ENCODE data around the gene CLVS2. TPM values are rescaled to one million over a fixed set of nuclear protein-coding genes. Genes with fewer than 3 reads are reported as not detected.

The CLVS2 gene
- total and polyA plus RNA-seq, 2 experiments from 2014 or later: 0.08 to 0.66 TPM

DNA sequence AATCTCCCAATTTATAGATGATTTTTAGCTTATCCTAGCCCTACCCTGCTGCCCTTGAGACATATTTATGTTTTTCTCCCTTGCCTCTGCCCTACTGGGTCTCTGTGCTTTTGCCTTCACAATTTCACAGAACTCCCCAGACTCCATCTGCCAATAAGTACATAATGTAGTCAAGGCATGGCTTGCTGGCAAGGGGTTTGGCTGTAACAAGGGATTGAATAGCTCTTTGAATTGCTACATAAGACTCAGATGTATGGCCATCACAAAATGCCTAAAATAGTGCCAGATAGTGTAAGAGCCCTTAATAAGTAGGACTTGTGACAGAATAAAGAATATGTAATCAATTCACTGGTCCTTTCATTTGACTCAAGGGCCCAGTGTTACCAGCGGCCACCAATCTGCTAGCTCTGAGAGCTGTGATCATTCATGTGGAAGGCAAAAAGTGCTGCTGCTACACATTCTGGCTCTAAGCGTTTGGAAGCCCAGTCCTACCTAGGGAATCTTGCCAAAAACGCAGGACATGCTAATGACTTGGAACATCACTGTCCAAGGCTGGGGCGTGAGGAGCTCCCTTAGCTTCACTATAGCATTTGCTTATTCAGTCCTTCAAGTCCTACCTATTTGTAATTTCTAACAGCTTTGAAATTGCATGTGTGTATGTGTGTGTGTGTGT is 20.5 kb downstream of the CLVS2 start:
- no peaks in the 10 kb centered on the region for H3K4me1 ChIP-seq (ENCODE audit: insufficient read depth)
- H3K9me3 Mint-ChIP-seq: no peaks in the 10 kb centered on the region
- H2AFZ ChIP-seq: no peak overlapping the region; the same call in 1 of the 2 replicates
- H3K27ac ChIP-seq (ENCODE audit: low read depth): no peak overlapping the region
- DNase-seq (ENCODE audit: low spot score) (no peak), ATAC-seq (no peak)
- H4K20me1 ChIP-seq (replicated peaks; ENCODE audit: insufficient read depth): no peaks in the 10 kb centered on the region; the same call in 1 of the 2 replicates
- no peaks in the 10 kb centered on the region for H3K9me2 ChIP-seq (ENCODE audit: insufficient read depth)
- no peaks in the 10 kb centered on the region for H3K36me3 Mint-ChIP-seq (ENCODE audit: low read depth)
- H3K79me2 ChIP-seq (replicated peaks; ENCODE audit: insufficient read depth): no peaks in the 10 kb centered on the region
- H3K27me3 ChIP-seq (ENCODE audit: insufficient read depth): no peaks in the 10 kb centered on the region
- H3K4me1 Mint-ChIP-seq: no peaks in the 10 kb centered on the region
- no peak overlapping the region for H3K27ac Mint-ChIP-seq
- H3K4me3 Mint-ChIP-seq: no peak overlapping the region
- H3K4me3 ChIP-seq: no peak overlapping the region
- H3K36me3 ChIP-seq (ENCODE audit: insufficient read depth): no peaks in the 10 kb centered on the region
- H3K27me3 Mint-ChIP-seq (ENCODE audit: insufficient read depth, low read depth, poor library complexity): no peaks in the 10 kb centered on the region
- H3F3A ChIP-seq (replicated peaks; ENCODE audit: low read depth): no peaks in the 10 kb centered on the region
- TF ChIP-seq, protein P1, sequence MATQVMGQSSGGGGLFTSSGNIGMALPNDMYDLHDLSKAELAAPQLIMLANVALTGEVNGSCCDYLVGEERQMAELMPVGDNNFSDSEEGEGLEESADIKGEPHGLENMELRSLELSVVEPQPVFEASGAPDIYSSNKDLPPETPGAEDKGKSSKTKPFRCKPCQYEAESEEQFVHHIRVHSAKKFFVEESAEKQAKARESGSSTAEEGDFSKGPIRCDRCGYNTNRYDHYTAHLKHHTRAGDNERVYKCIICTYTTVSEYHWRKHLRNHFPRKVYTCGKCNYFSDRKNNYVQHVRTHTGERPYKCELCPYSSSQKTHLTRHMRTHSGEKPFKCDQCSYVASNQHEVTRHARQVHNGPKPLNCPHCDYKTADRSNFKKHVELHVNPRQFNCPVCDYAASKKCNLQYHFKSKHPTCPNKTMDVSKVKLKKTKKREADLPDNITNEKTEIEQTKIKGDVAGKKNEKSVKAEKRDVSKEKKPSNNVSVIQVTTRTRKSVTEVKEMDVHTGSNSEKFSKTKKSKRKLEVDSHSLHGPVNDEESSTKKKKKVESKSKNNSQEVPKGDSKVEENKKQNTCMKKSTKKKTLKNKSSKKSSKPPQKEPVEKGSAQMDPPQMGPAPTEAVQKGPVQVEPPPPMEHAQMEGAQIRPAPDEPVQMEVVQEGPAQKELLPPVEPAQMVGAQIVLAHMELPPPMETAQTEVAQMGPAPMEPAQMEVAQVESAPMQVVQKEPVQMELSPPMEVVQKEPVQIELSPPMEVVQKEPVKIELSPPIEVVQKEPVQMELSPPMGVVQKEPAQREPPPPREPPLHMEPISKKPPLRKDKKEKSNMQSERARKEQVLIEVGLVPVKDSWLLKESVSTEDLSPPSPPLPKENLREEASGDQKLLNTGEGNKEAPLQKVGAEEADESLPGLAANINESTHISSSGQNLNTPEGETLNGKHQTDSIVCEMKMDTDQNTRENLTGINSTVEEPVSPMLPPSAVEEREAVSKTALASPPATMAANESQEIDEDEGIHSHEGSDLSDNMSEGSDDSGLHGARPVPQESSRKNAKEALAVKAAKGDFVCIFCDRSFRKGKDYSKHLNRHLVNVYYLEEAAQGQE (IDR thresholded peaks at IDR 0.05; ENCODE audit: unreplicated experiment): no peak
- no peak for TF ChIP-seq STAT1 (IDR thresholded peaks at IDR 0.05; ENCODE audit: unreplicated experiment)
- TF ChIP-seq, protein P2, sequence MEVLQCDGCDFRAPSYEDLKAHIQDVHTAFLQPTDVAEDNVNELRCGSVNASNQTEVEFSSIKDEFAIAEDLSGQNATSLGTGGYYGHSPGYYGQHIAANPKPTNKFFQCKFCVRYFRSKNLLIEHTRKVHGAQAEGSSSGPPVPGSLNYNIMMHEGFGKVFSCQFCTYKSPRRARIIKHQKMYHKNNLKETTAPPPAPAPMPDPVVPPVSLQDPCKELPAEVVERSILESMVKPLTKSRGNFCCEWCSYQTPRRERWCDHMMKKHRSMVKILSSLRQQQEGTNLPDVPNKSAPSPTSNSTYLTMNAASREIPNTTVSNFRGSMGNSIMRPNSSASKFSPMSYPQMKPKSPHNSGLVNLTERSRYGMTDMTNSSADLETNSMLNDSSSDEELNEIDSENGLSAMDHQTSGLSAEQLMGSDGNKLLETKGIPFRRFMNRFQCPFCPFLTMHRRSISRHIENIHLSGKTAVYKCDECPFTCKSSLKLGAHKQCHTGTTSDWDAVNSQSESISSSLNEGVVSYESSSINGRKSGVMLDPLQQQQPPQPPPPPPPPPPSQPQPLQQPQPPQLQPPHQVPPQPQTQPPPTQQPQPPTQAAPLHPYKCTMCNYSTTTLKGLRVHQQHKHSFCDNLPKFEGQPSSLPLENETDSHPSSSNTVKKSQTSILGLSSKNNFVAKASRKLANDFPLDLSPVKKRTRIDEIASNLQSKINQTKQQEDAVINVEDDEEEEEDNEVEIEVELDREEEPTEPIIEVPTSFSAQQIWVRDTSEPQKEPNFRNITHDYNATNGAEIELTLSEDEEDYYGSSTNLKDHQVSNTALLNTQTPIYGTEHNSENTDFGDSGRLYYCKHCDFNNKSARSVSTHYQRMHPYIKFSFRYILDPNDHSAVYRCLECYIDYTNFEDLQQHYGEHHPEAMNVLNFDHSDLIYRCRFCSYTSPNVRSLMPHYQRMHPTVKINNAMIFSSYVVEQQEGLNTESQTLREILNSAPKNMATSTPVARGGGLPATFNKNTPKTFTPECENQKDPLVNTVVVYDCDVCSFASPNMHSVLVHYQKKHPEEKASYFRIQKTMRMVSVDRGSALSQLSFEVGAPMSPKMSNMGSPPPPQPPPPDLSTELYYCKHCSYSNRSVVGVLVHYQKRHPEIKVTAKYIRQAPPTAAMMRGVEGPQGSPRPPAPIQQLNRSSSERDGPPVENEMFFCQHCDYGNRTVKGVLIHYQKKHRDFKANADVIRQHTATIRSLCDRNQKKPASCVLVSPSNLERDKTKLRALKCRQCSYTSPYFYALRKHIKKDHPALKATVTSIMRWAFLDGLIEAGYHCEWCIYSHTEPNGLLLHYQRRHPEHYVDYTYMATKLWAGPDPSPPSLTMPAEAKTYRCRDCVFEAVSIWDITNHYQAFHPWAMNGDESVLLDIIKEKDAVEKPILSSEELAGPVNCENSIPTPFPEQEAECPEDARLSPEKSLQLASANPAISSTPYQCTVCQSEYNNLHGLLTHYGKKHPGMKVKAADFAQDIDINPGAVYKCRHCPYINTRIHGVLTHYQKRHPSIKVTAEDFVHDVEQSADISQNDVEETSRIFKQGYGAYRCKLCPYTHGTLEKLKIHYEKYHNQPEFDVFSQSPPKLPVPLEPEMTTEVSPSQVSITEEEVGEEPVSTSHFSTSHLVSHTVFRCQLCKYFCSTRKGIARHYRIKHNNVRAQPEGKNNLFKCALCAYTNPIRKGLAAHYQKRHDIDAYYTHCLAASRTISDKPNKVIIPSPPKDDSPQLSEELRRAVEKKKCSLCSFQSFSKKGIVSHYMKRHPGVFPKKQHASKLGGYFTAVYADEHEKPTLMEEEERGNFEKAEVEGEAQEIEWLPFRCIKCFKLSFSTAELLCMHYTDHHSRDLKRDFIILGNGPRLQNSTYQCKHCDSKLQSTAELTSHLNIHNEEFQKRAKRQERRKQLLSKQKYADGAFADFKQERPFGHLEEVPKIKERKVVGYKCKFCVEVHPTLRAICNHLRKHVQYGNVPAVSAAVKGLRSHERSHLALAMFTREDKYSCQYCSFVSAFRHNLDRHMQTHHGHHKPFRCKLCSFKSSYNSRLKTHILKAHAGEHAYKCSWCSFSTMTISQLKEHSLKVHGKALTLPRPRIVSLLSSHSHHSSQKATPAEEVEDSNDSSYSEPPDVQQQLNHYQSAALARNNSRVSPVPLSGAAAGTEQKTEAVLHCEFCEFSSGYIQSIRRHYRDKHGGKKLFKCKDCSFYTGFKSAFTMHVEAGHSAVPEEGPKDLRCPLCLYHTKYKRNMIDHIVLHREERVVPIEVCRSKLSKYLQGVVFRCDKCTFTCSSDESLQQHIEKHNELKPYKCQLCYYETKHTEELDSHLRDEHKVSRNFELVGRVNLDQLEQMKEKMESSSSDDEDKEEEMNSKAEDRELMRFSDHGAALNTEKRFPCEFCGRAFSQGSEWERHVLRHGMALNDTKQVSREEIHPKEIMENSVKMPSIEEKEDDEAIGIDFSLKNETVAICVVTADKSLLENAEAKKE (CRISPR knock-in tag; IDR thresholded peaks at IDR 0.05): no peak
- TF ChIP-seq EZH2phosphoT487 (IDR thresholded peaks at IDR 0.05; ENCODE audit: unreplicated experiment): no peak
- no peak for TF ChIP-seq JUNB (IDR thresholded peaks at IDR 0.05; ENCODE audit: unreplicated experiment)
- TF ChIP-seq EZH2 (IDR thresholded peaks at IDR 0.05; ENCODE audit: low read depth, unreplicated experiment): no peak
- no peak for TF ChIP-seq ZNF331 (CRISPR knock-in tag; IDR thresholded peaks at IDR 0.05; ENCODE audit: low read depth)
- TF ChIP-seq, protein P3, sequence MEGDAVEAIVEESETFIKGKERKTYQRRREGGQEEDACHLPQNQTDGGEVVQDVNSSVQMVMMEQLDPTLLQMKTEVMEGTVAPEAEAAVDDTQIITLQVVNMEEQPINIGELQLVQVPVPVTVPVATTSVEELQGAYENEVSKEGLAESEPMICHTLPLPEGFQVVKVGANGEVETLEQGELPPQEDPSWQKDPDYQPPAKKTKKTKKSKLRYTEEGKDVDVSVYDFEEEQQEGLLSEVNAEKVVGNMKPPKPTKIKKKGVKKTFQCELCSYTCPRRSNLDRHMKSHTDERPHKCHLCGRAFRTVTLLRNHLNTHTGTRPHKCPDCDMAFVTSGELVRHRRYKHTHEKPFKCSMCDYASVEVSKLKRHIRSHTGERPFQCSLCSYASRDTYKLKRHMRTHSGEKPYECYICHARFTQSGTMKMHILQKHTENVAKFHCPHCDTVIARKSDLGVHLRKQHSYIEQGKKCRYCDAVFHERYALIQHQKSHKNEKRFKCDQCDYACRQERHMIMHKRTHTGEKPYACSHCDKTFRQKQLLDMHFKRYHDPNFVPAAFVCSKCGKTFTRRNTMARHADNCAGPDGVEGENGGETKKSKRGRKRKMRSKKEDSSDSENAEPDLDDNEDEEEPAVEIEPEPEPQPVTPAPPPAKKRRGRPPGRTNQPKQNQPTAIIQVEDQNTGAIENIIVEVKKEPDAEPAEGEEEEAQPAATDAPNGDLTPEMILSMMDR (conservative IDR thresholded peaks at IDR 0.05; ENCODE audit: low read depth in 2 of 2): no peak
- no peak for TF ChIP-seq NANOG (IDR thresholded peaks at IDR 0.05; ENCODE audit: borderline replicate concordance)
- no peak for TF ChIP-seq POLR2AphosphoS5 (IDR thresholded peaks at IDR 0.05; ENCODE audit: low read depth)
- TF ChIP-seq, protein P4, sequence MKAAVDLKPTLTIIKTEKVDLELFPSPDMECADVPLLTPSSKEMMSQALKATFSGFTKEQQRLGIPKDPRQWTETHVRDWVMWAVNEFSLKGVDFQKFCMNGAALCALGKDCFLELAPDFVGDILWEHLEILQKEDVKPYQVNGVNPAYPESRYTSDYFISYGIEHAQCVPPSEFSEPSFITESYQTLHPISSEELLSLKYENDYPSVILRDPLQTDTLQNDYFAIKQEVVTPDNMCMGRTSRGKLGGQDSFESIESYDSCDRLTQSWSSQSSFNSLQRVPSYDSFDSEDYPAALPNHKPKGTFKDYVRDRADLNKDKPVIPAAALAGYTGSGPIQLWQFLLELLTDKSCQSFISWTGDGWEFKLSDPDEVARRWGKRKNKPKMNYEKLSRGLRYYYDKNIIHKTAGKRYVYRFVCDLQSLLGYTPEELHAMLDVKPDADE (IDR thresholded peaks at IDR 0.05): no peak
- TF ChIP-seq CREB1 (CRISPR knock-in tag; IDR thresholded peaks at IDR 0.05; ENCODE audit: low read depth): no peak
- TF ChIP-seq ZNF114 (CRISPR knock-in tag; IDR thresholded peaks at IDR 0.05): no peak
- no peak overlapping the region for H3K4me2 ChIP-seq

Measured in GM23338 (cell line).